ENCODE measurements around the gene SYTL3. TPM values are rescaled to one million over a fixed set of nuclear protein-coding genes. Genes with fewer than 3 reads are reported as not detected.

Gene SYTL3
- total RNA-seq, 1 donor from 2014 or later: 6.0 TPM

DNA sequence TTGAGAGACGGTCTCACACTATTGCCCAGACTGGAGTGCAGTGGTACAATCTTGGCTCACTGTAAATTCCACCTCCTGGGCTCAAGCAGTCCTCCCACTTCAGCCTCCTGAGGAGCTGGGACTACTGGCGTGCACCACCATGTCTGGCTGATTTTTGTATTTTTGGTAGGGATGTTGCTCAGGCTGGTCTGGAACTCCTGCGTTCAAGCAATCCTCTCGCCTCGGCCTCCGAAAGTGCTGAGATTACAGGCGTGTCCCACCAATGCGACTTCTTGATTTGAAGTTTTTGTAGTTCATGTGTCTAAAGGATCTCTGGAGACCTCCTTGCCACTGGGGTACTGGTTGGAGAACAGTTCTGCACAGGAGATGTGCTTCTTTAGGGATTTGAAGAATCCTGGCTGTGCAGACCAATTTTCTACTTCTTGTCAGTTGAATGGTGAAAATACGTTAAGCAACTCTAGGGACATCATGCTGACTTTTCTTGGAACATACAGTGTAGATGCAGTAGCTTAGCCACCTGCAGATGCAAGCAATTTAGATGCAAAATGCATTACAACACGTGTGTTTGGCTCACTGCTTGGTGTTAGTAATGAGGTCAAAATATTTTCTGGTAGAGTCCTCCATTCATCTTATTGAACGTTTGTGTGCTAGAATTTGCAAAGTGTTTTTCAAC lies 28.2 kb downstream of the SYTL3 start:
- ChIA-PET POLR2A (interaction anchor here (0.7 to 1.0 kb wide), 3 partner anchors 13 to 845 kb away, joined by 4 read pairs; no protein-coding TSS in a partner anchor), CTCF (interaction anchor here (1.5 kb wide), 1 partner anchor 465 kb away, joined by 4 read pairs; no protein-coding TSS in a partner anchor)
- Mint-ChIP-seq H3K9me3 (no peaks in the 10 kb centered on the region), H3K36me3 (ENCODE audit: low read depth) (no peaks in the 10 kb centered on the region), H3K4me1 (no peaks in the 10 kb centered on the region), H3K27me3 (no peaks in the 10 kb centered on the region), H3K27ac (no peak overlapping the region), H3K4me3 (no peak overlapping the region)
- TF ChIP-seq, protein P1, sequence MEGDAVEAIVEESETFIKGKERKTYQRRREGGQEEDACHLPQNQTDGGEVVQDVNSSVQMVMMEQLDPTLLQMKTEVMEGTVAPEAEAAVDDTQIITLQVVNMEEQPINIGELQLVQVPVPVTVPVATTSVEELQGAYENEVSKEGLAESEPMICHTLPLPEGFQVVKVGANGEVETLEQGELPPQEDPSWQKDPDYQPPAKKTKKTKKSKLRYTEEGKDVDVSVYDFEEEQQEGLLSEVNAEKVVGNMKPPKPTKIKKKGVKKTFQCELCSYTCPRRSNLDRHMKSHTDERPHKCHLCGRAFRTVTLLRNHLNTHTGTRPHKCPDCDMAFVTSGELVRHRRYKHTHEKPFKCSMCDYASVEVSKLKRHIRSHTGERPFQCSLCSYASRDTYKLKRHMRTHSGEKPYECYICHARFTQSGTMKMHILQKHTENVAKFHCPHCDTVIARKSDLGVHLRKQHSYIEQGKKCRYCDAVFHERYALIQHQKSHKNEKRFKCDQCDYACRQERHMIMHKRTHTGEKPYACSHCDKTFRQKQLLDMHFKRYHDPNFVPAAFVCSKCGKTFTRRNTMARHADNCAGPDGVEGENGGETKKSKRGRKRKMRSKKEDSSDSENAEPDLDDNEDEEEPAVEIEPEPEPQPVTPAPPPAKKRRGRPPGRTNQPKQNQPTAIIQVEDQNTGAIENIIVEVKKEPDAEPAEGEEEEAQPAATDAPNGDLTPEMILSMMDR (IDR thresholded peaks at IDR 0.05): no peak
- DNase-seq: no peak
- ATAC-seq (ENCODE audit: low read depth): no peak
- intact Hi-C loops (cut with micrococcal nuclease): no loop called here

DNA sequence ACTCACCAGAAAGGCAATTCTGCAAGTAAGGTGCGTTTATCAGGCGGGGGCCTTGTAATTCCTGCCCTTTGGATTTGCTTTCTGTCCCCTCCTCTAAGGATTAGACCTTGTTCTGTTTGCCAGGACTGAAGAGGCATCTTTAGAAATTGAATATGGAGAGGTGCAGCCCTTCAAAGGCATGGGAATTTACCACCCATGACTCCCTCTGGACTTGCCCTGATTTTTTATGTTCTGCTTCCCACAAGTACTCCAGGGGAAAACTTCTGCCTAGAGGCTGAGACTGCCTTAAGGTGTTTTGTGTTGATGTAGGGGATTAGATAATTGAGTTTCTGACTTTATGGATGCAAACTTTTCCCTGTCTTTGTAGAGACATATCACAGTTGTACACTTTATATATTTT lies 30.2 kb downstream of the SYTL3 start:
- Mint-ChIP-seq H3K27me3 (no peaks in the 10 kb centered on the region), H3K4me3 (no peak overlapping the region), H3K36me3 (ENCODE audit: low read depth) (no peaks in the 10 kb centered on the region), H3K4me1 (no peaks in the 10 kb centered on the region), H3K27ac (no peak overlapping the region), H3K9me3 (no peaks in the 10 kb centered on the region)
- ATAC-seq (ENCODE audit: low read depth) (no peak), DNase-seq (no peak)
- ChIA-PET POLR2A (no interaction called here), CTCF (no interaction called here)
- intact Hi-C loops (cut with micrococcal nuclease): loop anchor here (2.0 kb wide), 1 partner anchor 13 kb away; no protein-coding TSS in a partner anchor
- TF ChIP-seq, protein P1 (IDR thresholded peaks at IDR 0.05): no peak

DNA sequence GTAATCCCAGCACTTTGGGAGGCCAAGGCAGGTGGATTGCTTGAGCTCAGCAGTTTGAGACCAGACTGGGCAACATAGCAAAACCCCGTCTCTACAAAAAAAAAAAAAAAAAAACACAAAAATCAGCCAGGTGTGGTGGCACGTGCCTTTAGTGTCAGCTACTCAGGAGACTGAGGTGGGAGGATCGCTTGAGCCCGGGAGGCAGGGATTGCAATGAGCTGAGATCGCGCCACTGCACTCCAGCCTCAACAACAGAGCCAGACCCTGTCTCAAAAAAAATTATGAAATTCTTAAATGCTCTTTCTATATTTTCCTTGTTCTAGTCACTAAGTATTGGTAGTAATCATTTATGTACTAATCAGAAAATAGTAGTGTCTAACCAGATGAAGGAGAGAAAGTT lies 30.6 kb downstream of the SYTL3 start:
- no peaks in the 10 kb centered on the region for H3K4me1 Mint-ChIP-seq
- intact Hi-C loops (cut with micrococcal nuclease): loop anchor here (2.0 kb wide), 1 partner anchor 14 kb away; no protein-coding TSS in a partner anchor
- POLR2A ChIA-PET: no interaction called here
- no peaks in the 10 kb centered on the region for H3K27me3 Mint-ChIP-seq
- CTCF ChIA-PET: no interaction called here
- H3K36me3 Mint-ChIP-seq (ENCODE audit: low read depth): no peaks in the 10 kb centered on the region
- H3K27ac Mint-ChIP-seq: no peak overlapping the region
- no peaks in the 10 kb centered on the region for H3K9me3 Mint-ChIP-seq
- TF ChIP-seq, protein P1 (IDR thresholded peaks at IDR 0.05): no peak
- no peak overlapping the region for H3K4me3 Mint-ChIP-seq
- ATAC-seq (ENCODE audit: low read depth) (no peak), DNase-seq (no peak)

DNA sequence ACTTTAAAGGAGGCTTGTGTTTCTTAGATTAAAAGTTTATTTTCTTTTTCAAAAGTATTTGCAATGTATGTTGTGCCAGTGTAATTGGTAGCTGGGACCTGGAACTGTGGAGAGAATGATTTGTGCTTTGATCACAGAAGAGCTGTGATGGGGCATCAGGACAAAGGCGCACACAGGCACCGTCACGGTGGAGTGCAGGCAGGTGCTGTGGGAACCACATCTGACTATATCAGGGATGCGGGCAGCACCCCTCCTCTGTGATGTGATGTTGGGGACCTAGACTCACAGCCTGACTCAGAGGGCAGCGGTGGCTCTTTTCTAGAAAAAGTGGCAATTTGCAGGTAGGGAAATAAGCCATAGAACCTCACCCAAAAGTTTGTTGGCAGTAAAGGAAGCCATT lies 34.5 kb downstream of the SYTL3 start:
- no peaks in the 10 kb centered on the region for H3K9me3 Mint-ChIP-seq
- ChIA-PET POLR2A (no interaction called here), CTCF (no interaction called here)
- no peak overlapping the region for H3K4me3 Mint-ChIP-seq
- H3K4me1 Mint-ChIP-seq: peaks cover 19% of the 10 kb centered on the region
- H3K27me3 Mint-ChIP-seq: no peaks in the 10 kb centered on the region
- no peaks in the 10 kb centered on the region for H3K36me3 Mint-ChIP-seq (ENCODE audit: low read depth)
- no peak overlapping the region for H3K27ac Mint-ChIP-seq
- no peak for DNase-seq
- intact Hi-C loops (cut with micrococcal nuclease): no loop called here
- ATAC-seq (ENCODE audit: low read depth): no peak
- TF ChIP-seq, protein P1 (IDR thresholded peaks at IDR 0.05): no peak

DNA sequence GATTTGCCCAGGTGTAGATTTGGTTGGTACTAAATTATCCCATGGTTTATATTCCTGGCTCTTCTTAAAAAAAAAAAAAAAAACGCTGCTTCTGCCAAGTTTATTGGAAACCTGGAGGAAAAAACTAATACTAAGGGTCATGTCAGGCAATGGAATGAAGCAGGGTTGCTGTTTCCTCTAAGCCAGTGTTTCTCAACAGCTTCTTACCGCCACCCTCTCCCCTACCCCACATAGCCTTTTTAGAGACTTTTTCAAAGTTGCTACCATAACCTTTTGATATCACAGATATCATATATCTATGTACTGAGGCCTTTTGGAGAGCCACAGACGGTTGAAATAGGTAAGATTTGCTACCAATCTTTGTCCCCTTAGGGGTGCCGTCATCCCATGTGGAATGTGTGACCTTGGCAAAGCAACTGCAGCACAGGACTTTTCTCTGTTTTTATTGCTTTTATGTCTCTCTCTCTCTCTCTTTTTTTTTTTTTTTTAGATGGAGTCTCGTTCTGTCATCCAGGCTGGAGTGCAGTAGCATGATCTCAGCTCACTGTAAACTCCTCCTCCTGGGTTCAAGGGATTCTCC lies 35.0 kb downstream of the SYTL3 start:
- DNase-seq: no peak
- no peak for ATAC-seq (ENCODE audit: low read depth)
- intact Hi-C loops (cut with micrococcal nuclease): no loop called here
- no peak overlapping the region for H3K27ac Mint-ChIP-seq
- no peaks in the 10 kb centered on the region for H3K9me3 Mint-ChIP-seq
- H3K27me3 Mint-ChIP-seq: no peaks in the 10 kb centered on the region
- POLR2A ChIA-PET: interaction anchor here (1.1 kb wide), 1 partner anchor 23 kb away, joined by 3 read pairs; no protein-coding TSS in a partner anchor
- peaks cover 19% of the 10 kb centered on the region for H3K4me1 Mint-ChIP-seq
- no peak overlapping the region for H3K4me3 Mint-ChIP-seq
- no peaks in the 10 kb centered on the region for H3K36me3 Mint-ChIP-seq (ENCODE audit: low read depth)
- CTCF ChIA-PET: no interaction called here
- TF ChIP-seq, protein P1 (IDR thresholded peaks at IDR 0.05): no peak

All from activated B cell treated with CpG ODN at 0.5 μM for 24 hours (primary cell).